IMR-90 (cell line): ENCODE data around the gene VSX2. TPM values are rescaled to one million over a fixed set of nuclear protein-coding genes. Genes with fewer than 3 reads are reported as not detected.

ENCODE experiments used
- ATAC-seq: fragments of 200-7000 bp; cut with Tn5 transposase; 2 replicates; pipeline ENCODE4 v1.9.1; 2020; ENCODE audit warnings: low read depth, mild to moderate bottlenecking, moderate library complexity
- BruUV-seq: library from RNA; stranded (reverse); fragments of 400-500 nt; replicated peaks from 2 replicates; lab custom pipeline; 2021; lab: Mats Ljungman, UMichigan
- CTCF ChIA-PET: fragments of 300-600 bp; formaldehyde crosslinking; extraction: SDS; loops from one replicate; lab custom pipeline; 2021; ENCODE audit warnings: antibody characterized with exemption; lab: Yijun Ruan, JAX
- POLR2A ChIA-PET: fragments of 300-600 bp; sonication (Branson Sonifier 250); formaldehyde crosslinking; loops from one replicate; lab custom pipeline; 2022; ENCODE audit warnings: antibody characterized with exemption; ENCODE audit not compliant: unreplicated experiment; lab: Charles Lee
- DNase-seq: peaks from one replicate; pipeline ENCODE4 v3.0.0; 2013
- H2AFZ ChIP-seq: replicated peaks from 2 replicates; pipeline ENCODE3; 2013; ENCODE audit warnings: low read length, mild to moderate bottlenecking; ENCODE audit not compliant: poor library complexity
- H2AK5ac ChIP-seq: 2 replicates; pipeline ENCODE4 v1.6.1; 2013; ENCODE audit warnings: low read depth, low read length, inconsistent platforms
- H2AK9ac ChIP-seq: replicated peaks from 2 replicates; pipeline ENCODE3; 2013; ENCODE audit warnings: mild to moderate bottlenecking, low read depth, low read length, moderate library complexity; ENCODE audit not compliant: poor library complexity
- H2BK120ac ChIP-seq: 2 replicates; pipeline ENCODE4 v1.6.1; 2013; ENCODE audit warnings: low read depth, low read length, inconsistent platforms
- H2BK15ac ChIP-seq: 3 replicates; pipeline ENCODE4 v1.6.1; 2013; ENCODE audit warnings: low read depth, low read length, inconsistent platforms
- H2BK20ac ChIP-seq: 2 replicates; pipeline ENCODE4 v1.6.1; 2013; ENCODE audit warnings: low read depth, mild to moderate bottlenecking, inconsistent platforms, low read length, moderate library complexity
- H2BK5ac ChIP-seq: 2 replicates; pipeline ENCODE4 v1.6.1; 2013; ENCODE audit warnings: mild to moderate bottlenecking, low read depth, low read length, inconsistent platforms; ENCODE audit not compliant: poor library complexity, severe bottlenecking
- H3K14ac ChIP-seq: replicated peaks from 2 replicates; pipeline ENCODE4 v1.6.1; 2013; ENCODE audit warnings: low read depth, low read length, inconsistent platforms
- H3K18ac ChIP-seq: 2 replicates; pipeline ENCODE4 v1.6.1; 2013; ENCODE audit warnings: low read depth, low read length, control low read depth
- H3K23ac ChIP-seq: 2 replicates; pipeline ENCODE4 v1.6.1; 2013; ENCODE audit warnings: low read depth, low read length, inconsistent platforms
- H3K27ac ChIP-seq: 2 replicates; pipeline ENCODE4 v1.5.1; 2013; ENCODE audit warnings: mild to moderate bottlenecking, control low read depth, low read length; ENCODE audit not compliant: insufficient read depth
- H3K27me3 ChIP-seq: 2 replicates; pipeline ENCODE4 v1.6.1; 2013; ENCODE audit warnings: low read length; ENCODE audit not compliant: control insufficient read depth, insufficient read depth
- H3K36me3 ChIP-seq: 2 replicates; pipeline ENCODE4 v1.6.1; 2013; ENCODE audit warnings: low read length, mixed read lengths; ENCODE audit not compliant: control insufficient read depth, insufficient read depth
- H3K4ac ChIP-seq: 2 replicates; pipeline ENCODE4 v1.6.1; 2013; ENCODE audit warnings: low read depth, low read length, inconsistent platforms
- H3K4me1 ChIP-seq: 2 replicates; pipeline ENCODE4 v1.6.1; 2013; ENCODE audit warnings: low read length, mixed read lengths; ENCODE audit not compliant: control insufficient read depth, insufficient read depth
- H3K4me2 ChIP-seq: 2 replicates; pipeline ENCODE4 v1.6.1; 2013; ENCODE audit warnings: low read depth, mild to moderate bottlenecking, control low read depth, low read length, moderate library complexity
- H3K4me3 ChIP-seq: 2 replicates; pipeline ENCODE4 v1.5.1; 2013; ENCODE audit warnings: low read depth, mild to moderate bottlenecking, control low read depth, low read length, moderate library complexity; ENCODE audit not compliant: insufficient read depth
- H3K56ac ChIP-seq: 2 replicates; pipeline ENCODE4 v1.6.1; 2013; ENCODE audit warnings: low read length, inconsistent platforms; ENCODE audit not compliant: insufficient read depth; ENCODE audit errors: extremely low read depth
- H3K79me1 ChIP-seq, 2 experiments: 2 replicates each; pipeline ENCODE4 v1.6.1; 2013; ENCODE audit warnings: low read length in 2 of 2, inconsistent platforms in 1 of 2, low read depth in 1 of 2
- H3K9ac ChIP-seq: 2 replicates; pipeline ENCODE4 v1.6.1; 2013; ENCODE audit warnings: low read depth, low read length, control low read depth
- H3K9me1 ChIP-seq: 2 replicates; pipeline ENCODE4 v1.6.1; 2013; ENCODE audit warnings: low read length, inconsistent platforms; ENCODE audit not compliant: insufficient read depth
- H3K9me3 ChIP-seq: 2 replicates; pipeline ENCODE4 v1.6.1; 2013; ENCODE audit warnings: low read length; ENCODE audit not compliant: control insufficient read depth, insufficient read depth
- H4K20me1 ChIP-seq: 2 replicates; pipeline ENCODE4 v1.6.1; 2013; ENCODE audit warnings: low read length, inconsistent platforms; ENCODE audit not compliant: insufficient read depth
- H4K5ac ChIP-seq: 2 replicates; pipeline ENCODE4 v1.6.1; 2013; ENCODE audit warnings: mild to moderate bottlenecking, low read depth, low read length, control low read depth
- H4K8ac ChIP-seq, 2 experiments: 2 replicates each; pipeline ENCODE4 v1.6.1; 2013; ENCODE audit warnings: low read depth in 2 of 2, low read length in 2 of 2, control low read depth in 1 of 2, inconsistent platforms in 1 of 2
- H4K91ac ChIP-seq: 2 replicates; pipeline ENCODE4 v1.6.1; 2013; ENCODE audit warnings: low read depth, low read length, inconsistent platforms; ENCODE audit not compliant: insufficient read depth
- CHD1 ChIP-seq: IDR thresholded peaks from 2 replicates; pipeline ENCODE4 v1.6.1; 2012; ENCODE audit warnings: low read depth, low read length, improper control_type of control experiment
- CTCF ChIP-seq: conservative IDR thresholded peaks from 2 replicates; pipeline ENCODE4 v1.5.1; 2012; ENCODE audit warnings: mild to moderate bottlenecking, low read depth, low read length, improper control_type of control experiment
- FOS ChIP-seq: fragments of 150-350 bp; IDR thresholded peaks from 2 replicates; pipeline ENCODE4 v1.6.1; 2016; ENCODE audit warnings: low read depth, low read length
- MAFK ChIP-seq: IDR thresholded peaks from 2 replicates; pipeline ENCODE4 v1.6.1; 2012; ENCODE audit warnings: low read depth, low read length, improper control_type of control experiment
- MAZ ChIP-seq: IDR thresholded peaks from 2 replicates; pipeline ENCODE4 v1.6.1; 2012; ENCODE audit warnings: low read depth, mild to moderate bottlenecking, low read length, improper control_type of control experiment, moderate library complexity, borderline replicate concordance
- MXI1 ChIP-seq: IDR thresholded peaks from 2 replicates; pipeline ENCODE4 v1.6.1; 2012; ENCODE audit warnings: low read depth, mild to moderate bottlenecking, low read length, moderate library complexity, borderline replicate concordance
- NFE2L2 ChIP-seq: fragments of 150-350 bp; IDR thresholded peaks from 2 replicates; pipeline ENCODE4 v1.6.1; 2016; ENCODE audit warnings: low read depth, mild to moderate bottlenecking, low read length
- POLR2A ChIP-seq: IDR thresholded peaks from 2 replicates; pipeline ENCODE4 v1.6.1; 2012; ENCODE audit warnings: mild to moderate bottlenecking, low read depth, low read length
- RAD21 ChIP-seq: IDR thresholded peaks from 2 replicates; pipeline ENCODE4 v1.6.1; 2012; ENCODE audit warnings: low read length, improper control_type of control experiment
- RCOR1 ChIP-seq: IDR thresholded peaks from 2 replicates; pipeline ENCODE4 v1.6.1; 2012; ENCODE audit warnings: mild to moderate bottlenecking, low read length, improper control_type of control experiment; ENCODE audit not compliant: insufficient replicate concordance
- RFX5 ChIP-seq: IDR thresholded peaks from 2 replicates; pipeline ENCODE4 v1.8.0; 2012; ENCODE audit warnings: low read depth, mild to moderate bottlenecking, low read length, moderate library complexity
- SMC3 ChIP-seq: fragments of 150-350 bp; IDR thresholded peaks from 2 replicates; pipeline ENCODE4 v1.6.1; 2016; ENCODE audit warnings: low read depth, mild to moderate bottlenecking, antibody characterized with exemption, low read length, moderate library complexity
- WGBS, 2 experiments: methylation state at CpG; one replicate each; pipeline versions ENCODE4 v1.1.5 to v1.1.7; 2013; ENCODE audit warnings: missing lambda C conversion rate in 2 of 2; ENCODE audit not compliant: insufficient read length in 1 of 2; ENCODE audit errors: extremely low coverage in 2 of 2; 5-methylcytosine and 5-hydroxymethylcytosine counted together
- dilution Hi-C: fragments of 300-500 bp; cut with HindIII; formaldehyde crosslinking; loops from one replicate; pipeline ENCODE4 v1.14.3; 2018; ENCODE audit warnings: low sequenced_read_pairs; ENCODE audit not compliant: unreplicated experiment
- in situ Hi-C: fragments of 300-500 bp; cut with MboI; formaldehyde crosslinking; loops from 3 replicates; pipeline ENCODE4 v1.14.3; 2019; ENCODE audit warnings: low sequenced_read_pairs, inconsistent platforms, mixed read lengths
- intact Hi-C: fragments of 100-400 bp; cut with micrococcal nuclease; formaldehyde crosslinking; loops from 2 replicates; pipeline ENCODE4 v1.10.0; 2022
- polyA plus RNA-seq, 3 experiments: library from polyadenylated mRNA; depleted of rRNA; stranded (reverse); fragments of >200 nt; gene quantifications; 2 replicates each; pipeline ENCODE4 v1.2.3, GENCODE V29; 2012; ENCODE audit warnings: low replicate concordance in 1 of 3
- total RNA-seq: library from RNA; depleted of rRNA; stranded (reverse); fragments of >200 nt; gene quantifications from 2 replicates; pipeline ENCODE4 v1.2.3, GENCODE V29; 2012
- TF ChIP-seq, protein P1 (sequence below): fragments of 150-350 bp; IDR thresholded peaks from 2 replicates; pipeline ENCODE4 v1.6.1; 2016; ENCODE audit warnings: low read depth, mild to moderate bottlenecking, low read length, moderate library complexity, borderline replicate concordance
- TF ChIP-seq, protein P2 (sequence below): fragments of 150-350 bp; IDR thresholded peaks from 2 replicates; pipeline ENCODE4 v1.6.1; 2017; ENCODE audit warnings: mild to moderate bottlenecking, antibody characterized with exemption, low read length, low read depth

VSX2 gene
- total and polyA plus RNA-seq, 2 of the 4 experiments (the other 2 are of a cell fraction), result not detected

DNA sequence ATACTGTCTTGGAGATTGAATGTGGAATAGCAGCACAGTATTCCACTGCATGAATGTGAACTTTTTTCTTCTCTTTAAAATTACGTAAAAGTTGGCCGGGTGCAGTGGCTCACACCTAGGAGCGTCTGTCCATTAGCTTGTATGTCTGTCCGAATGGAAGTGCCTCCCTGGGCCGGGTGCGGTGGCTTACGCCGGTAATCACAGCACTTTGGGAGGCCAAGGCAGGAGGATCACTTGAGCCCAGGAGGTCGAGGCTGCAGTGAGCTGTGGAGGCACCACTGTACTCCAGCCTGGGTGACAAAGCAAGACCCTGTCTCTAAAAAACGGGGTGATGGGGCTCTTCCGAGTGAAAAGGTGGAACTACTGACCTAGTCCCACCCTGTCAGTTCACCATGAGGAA is 22.6 kb upstream of the VSX2 start:
- TF ChIP-seq RFX5, result no peak
- TF ChIP-seq RCOR1, result no peak
- TF ChIP-seq MAZ, result no peak
- TF ChIP-seq RAD21, result no peak
- no peak for TF ChIP-seq MAFK
- TF ChIP-seq CHD1, result no peak
- no peak for TF ChIP-seq CTCF
- TF ChIP-seq FOS, result no peak
- TF ChIP-seq, protein P1, sequence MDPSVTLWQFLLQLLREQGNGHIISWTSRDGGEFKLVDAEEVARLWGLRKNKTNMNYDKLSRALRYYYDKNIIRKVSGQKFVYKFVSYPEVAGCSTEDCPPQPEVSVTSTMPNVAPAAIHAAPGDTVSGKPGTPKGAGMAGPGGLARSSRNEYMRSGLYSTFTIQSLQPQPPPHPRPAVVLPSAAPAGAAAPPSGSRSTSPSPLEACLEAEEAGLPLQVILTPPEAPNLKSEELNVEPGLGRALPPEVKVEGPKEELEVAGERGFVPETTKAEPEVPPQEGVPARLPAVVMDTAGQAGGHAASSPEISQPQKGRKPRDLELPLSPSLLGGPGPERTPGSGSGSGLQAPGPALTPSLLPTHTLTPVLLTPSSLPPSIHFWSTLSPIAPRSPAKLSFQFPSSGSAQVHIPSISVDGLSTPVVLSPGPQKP, result no peak
- TF ChIP-seq POLR2A, result no peak
- no peak for TF ChIP-seq SMC3
- TF ChIP-seq, protein P2, sequence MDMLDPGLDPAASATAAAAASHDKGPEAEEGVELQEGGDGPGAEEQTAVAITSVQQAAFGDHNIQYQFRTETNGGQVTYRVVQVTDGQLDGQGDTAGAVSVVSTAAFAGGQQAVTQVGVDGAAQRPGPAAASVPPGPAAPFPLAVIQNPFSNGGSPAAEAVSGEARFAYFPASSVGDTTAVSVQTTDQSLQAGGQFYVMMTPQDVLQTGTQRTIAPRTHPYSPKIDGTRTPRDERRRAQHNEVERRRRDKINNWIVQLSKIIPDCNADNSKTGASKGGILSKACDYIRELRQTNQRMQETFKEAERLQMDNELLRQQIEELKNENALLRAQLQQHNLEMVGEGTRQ, result no peak
- TF ChIP-seq MXI1, result no peak
- no peak for TF ChIP-seq NFE2L2
- Histone ChIP-seq H3K27me3 (peaks cover 60% of the 10 kb centered on the region), H2AFZ (no peak overlapping the region), H3K4me1 (no peaks in the 10 kb centered on the region), H4K20me1 (no peaks in the 10 kb centered on the region), H4K8ac (no peak overlapping the region), H3K79me1 (no peaks in the 10 kb centered on the region), H3K56ac (no peak overlapping the region), H2BK15ac (no peak overlapping the region), H4K5ac (no peak overlapping the region), H3K4me3 (no peak overlapping the region), H3K4me2 (no peak overlapping the region), H3K18ac (no peak overlapping the region), H4K91ac (no peak overlapping the region), H2AK5ac (no peak overlapping the region), H3K9me1 (no peaks in the 10 kb centered on the region), H2BK20ac (no peak overlapping the region), H3K36me3 (no peaks in the 10 kb centered on the region), H3K9me3 (no peaks in the 10 kb centered on the region), H2AK9ac (no peak overlapping the region), H3K14ac (no peak overlapping the region), H2BK120ac (no peak overlapping the region), H3K27ac (no peak overlapping the region), H2BK5ac (no peak overlapping the region), H3K9ac (no peak overlapping the region), H3K23ac (no peak overlapping the region), H3K4ac (no peak overlapping the region)
- dilution Hi-C loops (no loop called here), in situ Hi-C loops (no loop called here), intact Hi-C loops (loop anchor here (1.0 kb wide), 1 partner anchor 35 kb away; no protein-coding TSS in a partner anchor)
- no peak for ATAC-seq
- DNase-seq, result no peak
- POLR2A ChIA-PET, result no interaction called here
- BruUV-seq, result no TSS peak
- 90% methylated on average over 7 of the region's 11 CpGs; no CpG with 5 or more reads in 1 of the 2 experiments for WGBS, 2 experiments
- CTCF ChIA-PET, result no interaction called here
